Measurements from ENCODE around the gene LOXHD1.

Gene LOXHD1

GRCh38 chr18:46679846-46680598 is 23.0 kb upstream of the LOXHD1 start:
- Histone ChIP-seq H3K4me3 (ENCODE audit: low read depth, low read length) (no peak overlapping the region), H3K9me3 (ENCODE audit: control insufficient read depth, insufficient read depth, low read depth, low read length) (no peaks in the 10 kb centered on the region), H3K27ac (ENCODE audit: extremely low read depth, low read depth, low read length) (no peak overlapping the region), H3K4me1 (ENCODE audit: control insufficient read depth, insufficient read depth, low read length) (0 out of 2 replicates have a peak, but pooled peaks cover 5% of the 10 kb centered on the region), H3K36me3 (ENCODE audit: control insufficient read depth in 2 of 2, insufficient read depth in 1 of 2, low read length in 2 of 2) (no peaks in the 10 kb centered on the region)
- ChIA-PET CTCF (interaction anchor here (0.5 to 1.4 kb wide), 2 partner anchors 22 to 667 kb away, joined by 3 to 5 read pairs; no protein-coding TSS in a partner anchor), POLR2A (interaction anchor here (0.6 kb wide), 1 partner anchor 626 kb away, joined by 3 read pairs; no protein-coding TSS in a partner anchor)
- TF ChIP-seq ZNF558 (tag by site-specific recombination; IDR thresholded peaks at IDR 0.05) (no peak), ZEB2 (tag by site-specific recombination; IDR thresholded peaks at IDR 0.05) (no peak), ZNF529 (tag by site-specific recombination; IDR thresholded peaks at IDR 0.05; ENCODE audit: insufficient replicate concordance) (no peak), ZNF530 (tag by site-specific recombination; IDR thresholded peaks at IDR 0.05; ENCODE audit: low read depth) (no peak), ZNF138 (tag by site-specific recombination; IDR thresholded peaks at IDR 0.05; ENCODE audit: borderline replicate concordance) (no peak), ZNF701 (tag by site-specific recombination; IDR thresholded peaks at IDR 0.05) (no peak), TCF7L2 (IDR thresholded peaks at IDR 0.05; ENCODE audit: borderline replicate concordance, low read depth, low read length) (no peak)

GRCh38 chr18:46678785-46679399 is 21.9 kb upstream of the LOXHD1 start:
- CTCF ChIA-PET = interaction anchor here (1.4 kb wide), 1 partner anchor 21 kb away, joined by 5 read pairs; no protein-coding TSS in a partner anchor
- 0 out of 2 replicates have a peak, but pooled peaks cover 5% of the 10 kb centered on the region for H3K4me1 ChIP-seq (ENCODE audit: control insufficient read depth, insufficient read depth, low read length)
- no peak overlapping the region for H3K4me3 ChIP-seq (ENCODE audit: low read depth, low read length)
- TF ChIP-seq ZNF529 (tag by site-specific recombination; IDR thresholded peaks at IDR 0.05; ENCODE audit: insufficient replicate concordance) = no peak
- no peak for TF ChIP-seq ZNF670 (tag by site-specific recombination; IDR thresholded peaks at IDR 0.05; ENCODE audit: low read depth)
- no peak for TF ChIP-seq ZNF426 (tag by site-specific recombination; IDR thresholded peaks at IDR 0.05)
- no peak for TF ChIP-seq HOXA7 (CRISPR knock-in tag; IDR thresholded peaks at IDR 0.05; ENCODE audit: borderline replicate concordance)
- TF ChIP-seq TCF7L2 (IDR thresholded peaks at IDR 0.05; ENCODE audit: borderline replicate concordance, low read depth, low read length) = no peak
- TF ChIP-seq PRDM1 (tag by site-specific recombination; IDR thresholded peaks at IDR 0.05) = no peak
- no peak for TF ChIP-seq ZNF2 (tag by site-specific recombination; IDR thresholded peaks at IDR 0.05)
- TF ChIP-seq OVOL3 (tag by site-specific recombination; IDR thresholded peaks at IDR 0.05) = no peak
- TF ChIP-seq HIC1 (tag by site-specific recombination; IDR thresholded peaks at IDR 0.05) = no peak
- no peak for TF ChIP-seq RBAK (tag by site-specific recombination; IDR thresholded peaks at IDR 0.05)
- TF ChIP-seq ZFHX2 (tag by site-specific recombination; conservative IDR thresholded peaks at IDR 0.05) = no peak
- TF ChIP-seq ZNF335 (tag by site-specific recombination; conservative IDR thresholded peaks at IDR 0.05) = no peak
- no peak for TF ChIP-seq ZNF223 (tag by site-specific recombination; IDR thresholded peaks at IDR 0.05)
- TF ChIP-seq IKZF3 (tag by site-specific recombination; IDR thresholded peaks at IDR 0.05) = no peak
- no peak for TF ChIP-seq ZXDB (tag by site-specific recombination; IDR thresholded peaks at IDR 0.05)
- TF ChIP-seq ZNF394 (tag by site-specific recombination; IDR thresholded peaks at IDR 0.05; ENCODE audit: borderline replicate concordance) = no peak
- no peak for TF ChIP-seq ZNF48 (tag by site-specific recombination; IDR thresholded peaks at IDR 0.05)
- no peak for TF ChIP-seq ELK4 (IDR thresholded peaks at IDR 0.05; ENCODE audit: borderline replicate concordance, low read depth, low read length)
- no peak for TF ChIP-seq KLF16 (tag by site-specific recombination; IDR thresholded peaks at IDR 0.05)
- TF ChIP-seq ZNF266 (tag by site-specific recombination; IDR thresholded peaks at IDR 0.05; ENCODE audit: low read depth) = no peak
- no peaks in the 10 kb centered on the region for H3K9me3 ChIP-seq (ENCODE audit: control insufficient read depth, insufficient read depth, low read depth, low read length)
- H3K36me3 ChIP-seq (ENCODE audit: control insufficient read depth in 2 of 2, insufficient read depth in 1 of 2, low read length in 2 of 2) = no peaks in the 10 kb centered on the region
- no peak overlapping the region for H3K27ac ChIP-seq (ENCODE audit: extremely low read depth, low read depth, low read length)
- POLR2A ChIA-PET = interaction anchor here (0.6 kb wide), 2 partner anchors 562 to 628 kb away, joined by 3 to 4 read pairs; no protein-coding TSS in a partner anchor

Measured in HEK293 (cell line).